GM12878 (cell line): ENCODE results near the gene RFK. TPM values are rescaled to one million over a fixed set of nuclear protein-coding genes. Genes with fewer than 3 reads are reported as not detected.

Experiments
- ATAC-seq: fragments of 200-7000 bp; cut with Tn5 transposase; 3 replicates; pipeline ENCODE4 v1.9.1; 2020; ENCODE audit warnings: mild to moderate bottlenecking, moderate library complexity
- BruUV-seq: library from RNA; stranded (reverse); fragments of 400-500 nt; replicated peaks from 2 replicates; lab custom pipeline; 2021; lab: Mats Ljungman, UMichigan
- CTCF ChIA-PET: fragments of 300-600 bp; sonication (Branson Sonifier 250); formaldehyde crosslinking; extraction: SDS; loops from one replicate; lab custom pipeline; 2021; ENCODE audit warnings: inconsistent platforms; lab: Yijun Ruan, JAX
- POLR2A ChIA-PET: fragments of 350-600 bp; formaldehyde crosslinking; extraction: SDS; loops from one replicate; lab custom pipeline; 2021; ENCODE audit warnings: inconsistent platforms; lab: Charles Lee
- RAD21 ChIA-PET: fragments of 300-600 bp; sonication (Branson Sonifier 250); formaldehyde crosslinking; loops from one replicate; lab custom pipeline; 2023; ENCODE audit warnings: antibody characterized with exemption; ENCODE audit not compliant: unreplicated experiment; lab: Charles Lee
- SMC1A ChIA-PET: fragments of 300-600 bp; sonication (Branson Sonifier 250); formaldehyde crosslinking; loops from one replicate; lab custom pipeline; 2023; ENCODE audit not compliant: unreplicated experiment, uncharacterized antibody; lab: Charles Lee
- DNase-seq: peaks from one replicate; pipeline ENCODE4 v3.0.0-alpha.2; 2011; ENCODE audit warnings: low read depth, low spot score
- FAIRE-seq: peaks from 3 replicates; lab custom pipeline; 2011; peaks lifted over from hg19 to GRCh38; lab: Jason Lieb, UNC
- H2AFZ ChIP-seq: 2 replicates; pipeline ENCODE4 v1.6.0; 2011; ENCODE audit warnings: low read depth, low read length, control low read depth; ENCODE audit not compliant: control insufficient read depth
- H3K27ac ChIP-seq: 2 replicates; pipeline ENCODE4 v1.5.1; 2011; ENCODE audit warnings: control low read depth; ENCODE audit not compliant: control insufficient read depth, insufficient read depth
- H3K27me3 ChIP-seq, 2 experiments: replicated peaks in 1 of 2; 2 replicates each; pipeline versions ENCODE4 v1.6.0 to v1.6.1; 2011; ENCODE audit warnings: low read length in 1 of 2; ENCODE audit not compliant: control insufficient read depth in 2 of 2, insufficient read depth in 2 of 2
- H3K36me3 ChIP-seq, 2 experiments: 2 replicates each; pipeline ENCODE4 v1.5.1; 2011; ENCODE audit warnings: low read length in 1 of 2; ENCODE audit not compliant: control insufficient read depth in 2 of 2, insufficient read depth in 2 of 2
- H3K4me1 ChIP-seq: 2 replicates; pipeline ENCODE4 v1.6.1; 2011; ENCODE audit warnings: mild to moderate bottlenecking, low read length, moderate library complexity, mixed read lengths; ENCODE audit not compliant: control insufficient read depth, insufficient read depth
- H3K4me2 ChIP-seq: 2 replicates; pipeline ENCODE4 v1.6.0; 2011; ENCODE audit warnings: control low read depth; ENCODE audit not compliant: control insufficient read depth, insufficient read depth
- H3K4me3 ChIP-seq: fragments of 200-600 bp; sonication (generic); 2 replicates; pipeline ENCODE4 v1.5.1; 2016
- H3K79me2 ChIP-seq: 2 replicates; pipeline ENCODE4 v1.6.0; 2011; ENCODE audit warnings: low read length; ENCODE audit not compliant: control insufficient read depth, insufficient read depth
- H3K9ac ChIP-seq: 2 replicates; pipeline ENCODE4 v1.8.0; 2011; ENCODE audit warnings: low read length, control low read depth, mixed read lengths; ENCODE audit not compliant: control insufficient read depth, insufficient read depth
- H3K9me3 ChIP-seq: replicated peaks from 3 replicates; pipeline ENCODE4 v1.5.1; 2011; ENCODE audit warnings: mild to moderate bottlenecking, low read length; ENCODE audit not compliant: control insufficient read depth, insufficient read depth
- H4K20me1 ChIP-seq: 2 replicates; pipeline ENCODE4 v1.6.0; 2011; ENCODE audit not compliant: control insufficient read depth, insufficient read depth
- CBFB ChIP-seq: IDR thresholded peaks from 2 replicates; pipeline ENCODE4 v1.6.1; 2016; ENCODE audit warnings: antibody characterized with exemption, low read depth
- FOXK2 ChIP-seq: fragments of 450-650 bp; IDR thresholded peaks from 2 replicates; pipeline ENCODE4 v1.6.1; 2017; ENCODE audit warnings: mild to moderate bottlenecking, moderate library complexity
- IKZF1 ChIP-seq: fragments of 450-650 bp; conservative IDR thresholded peaks from 2 replicates; pipeline ENCODE4 v1.6.1; 2017; ENCODE audit warnings: antibody characterized with exemption, mild to moderate bottlenecking
- KAT2A ChIP-seq: conservative IDR thresholded peaks from 2 replicates; pipeline ENCODE4 v1.6.1; 2011; ENCODE audit warnings: low read depth, low read length; ENCODE audit not compliant: control insufficient read depth
- NKRF ChIP-seq: fragments of 450-650 bp; conservative IDR thresholded peaks from 2 replicates; pipeline ENCODE4 v1.6.1; 2017; ENCODE audit warnings: mild to moderate bottlenecking, moderate library complexity
- PML ChIP-seq: IDR thresholded peaks from 2 replicates; pipeline ENCODE4 v1.6.1; 2012; ENCODE audit warnings: low read length, inconsistent platforms
- RELA ChIP-seq: fragments of 450-650 bp; IDR thresholded peaks from 2 replicates; pipeline ENCODE4 v1.8.0; 2014; ENCODE audit warnings: borderline replicate concordance; ENCODE audit not compliant: partially characterized antibody
- RFX5 ChIP-seq: IDR thresholded peaks from 2 replicates; pipeline ENCODE4 v1.6.1; 2011; ENCODE audit warnings: low read depth, low read length, improper control_type of control experiment
- TARDBP ChIP-seq: IDR thresholded peaks from 2 replicates; pipeline ENCODE4 v1.6.1; 2016; ENCODE audit warnings: borderline replicate concordance
- TCF12 ChIP-seq: IDR thresholded peaks from 2 replicates; pipeline ENCODE4 v1.6.1; 2011; ENCODE audit warnings: low read depth, mild to moderate bottlenecking, low read length
- TCF3 ChIP-seq: IDR thresholded peaks from 2 replicates; pipeline ENCODE4 v1.6.1; 2012; ENCODE audit warnings: low read depth, mild to moderate bottlenecking, low read length, borderline replicate concordance; ENCODE audit not compliant: insufficient read depth
- USF1 ChIP-seq: IDR thresholded peaks from 2 replicates; pipeline ENCODE4 v1.6.1; 2011; ENCODE audit warnings: borderline replicate concordance, low read depth, mild to moderate bottlenecking, moderate library complexity, mixed read lengths, low read length; ENCODE audit not compliant: insufficient read depth; ENCODE audit errors: extremely low read length
- ZBTB40 ChIP-seq: fragments of 450-650 bp; IDR thresholded peaks from 2 replicates; pipeline ENCODE4 v1.6.1; 2016; ENCODE audit warnings: mild to moderate bottlenecking, moderate library complexity, borderline replicate concordance
- WGBS: methylation state at CpG from one replicate; pipeline ENCODE4 v1.1.6; 2016; ENCODE audit warnings: low lambda C conversion rate; ENCODE audit not compliant: insufficient replicate concordance, insufficient coverage; ENCODE audit errors: missing lambda C conversion rate; 5-methylcytosine and 5-hydroxymethylcytosine counted together
- in situ Hi-C: fragments of 300-500 bp; cut with MboI; formaldehyde crosslinking; loops from 9 replicates; pipeline ENCODE4 v1.14.3; 2018; ENCODE audit warnings: mixed read lengths
- intact Hi-C: fragments of 100-400 bp; cut with micrococcal nuclease; formaldehyde crosslinking; loops from one replicate; pipeline ENCODE4 v1.14.2; 2022; ENCODE audit not compliant: unreplicated experiment
- polyA plus RNA-seq, 11 experiments: library from polyadenylated mRNA; depleted of rRNA in 4 of 11; unstranded in 6 of 11; stranded (reverse) in 5 of 11; fragments of >200 nt; fragmentation: Nextera tagmentation in 4 of 11; fragmentation: Illumina TruSeq in 1 of 11; extraction: Ambion mirVana in 4 of 11; extraction: Trizol in 1 of 11; gene quantifications; 1 replicate in 1 of 11; 2 replicates in 10 of 11; pipeline versions ENCODE4 v1.2.1 to v1.2.3, GENCODE V29; 2011 to 2016; ENCODE audit warnings: inconsistent platforms in 2 of 11, missing spikeins in 2 of 11, low read depth in 1 of 11
- total RNA-seq, 4 experiments: library from RNA; depleted of rRNA in 3 of 4; stranded (reverse); fragments of >200 nt in 3 of 4; fragmentation: Illumina TruSeq in 1 of 4; extraction: Trizol in 1 of 4; gene quantifications; 2 replicates each; pipeline versions ENCODE4 v1.2.1 to v1.2.3, GENCODE V29; 2013 to 2021
- TF ChIP-seq, protein P1 (sequence below): IDR thresholded peaks from 2 replicates; pipeline ENCODE4 v1.6.1; 2011; ENCODE audit warnings: low read depth, low read length, improper control_type of control experiment, borderline replicate concordance

RFK gene
- total and polyA plus RNA-seq, 10 of the 15 experiments (the other 5 are each of a cell fraction or from before 2014, with no cell fraction given), result 4.4 to 18.6 (median 11.6) TPM

GRCh38 chr9:76353280-76353679 is 40.9 kb downstream of the RFK start (continued):
- no peak for TF ChIP-seq NKRF
- TF ChIP-seq ZBTB40, result no peak

DNA sequence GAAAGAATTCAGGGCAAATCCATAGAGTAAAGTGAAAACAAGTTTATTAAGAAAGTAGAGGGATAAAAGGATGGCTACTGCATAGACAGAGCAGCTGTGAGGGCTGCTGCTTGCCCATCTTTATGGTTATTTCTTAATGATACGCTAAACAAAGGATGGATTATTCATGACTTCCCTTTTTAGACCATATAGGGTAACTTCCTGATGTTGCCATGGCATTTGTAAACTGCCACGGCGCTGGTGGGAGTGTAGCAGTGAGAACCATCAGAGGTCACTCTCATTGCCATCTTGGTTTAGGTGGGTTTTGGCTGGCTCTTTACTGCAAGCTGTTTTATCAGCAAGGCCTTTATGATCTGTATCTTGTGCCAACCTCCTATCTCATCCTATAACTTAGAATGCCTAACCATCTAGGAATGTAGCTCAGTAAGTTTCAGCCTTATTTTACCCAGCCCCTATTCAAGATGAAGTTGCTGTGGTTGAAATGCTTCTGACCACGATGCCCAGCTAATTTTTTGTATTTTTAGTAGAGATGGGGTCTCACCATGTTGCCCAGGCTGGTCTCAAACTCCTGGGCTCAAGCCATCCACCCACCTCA is 42.1 kb downstream of the RFK start:
- WGBS, result 24% methylated on average over 4 of the region's 4 CpGs
- RAD21 ChIA-PET, result no interaction called here
- H3K79me2 ChIP-seq, result no peaks in the 10 kb centered on the region
- H3K27ac ChIP-seq, result no peak overlapping the region
- H3K4me3 ChIP-seq, result no peak overlapping the region
- peaks cover 1 to 4% of the 10 kb centered on the region in 2 experiments; a peak in 2 of 4 replicates for H3K27me3 ChIP-seq
- SMC1A ChIA-PET, result interaction anchor here (0.9 kb wide), 1 partner anchor 11 kb away, joined by 3 read pairs; no protein-coding TSS in a partner anchor
- intact Hi-C loops (no loop called here), in situ Hi-C loops (no loop called here)
- no peaks in the 10 kb centered on the region for H3K4me1 ChIP-seq
- ATAC-seq, result no peak
- no peak for DNase-seq
- no peak overlapping the region for H3K9ac ChIP-seq
- no peak overlapping the region for H2AFZ ChIP-seq
- no peaks in the 10 kb centered on the region for H4K20me1 ChIP-seq
- POLR2A ChIA-PET, result no interaction called here
- CTCF ChIA-PET, result no interaction called here
- no peak for FAIRE-seq
- no peaks in the 10 kb centered on the region for H3K9me3 ChIP-seq
- no TSS peak for BruUV-seq
- no peaks in the 10 kb centered on the region for H3K36me3 ChIP-seq
- H3K4me2 ChIP-seq, result no peak overlapping the region
- TF ChIP-seq CBFB, result no peak
- no peak for TF ChIP-seq RFX5
- no peak for TF ChIP-seq USF1
- no peak for TF ChIP-seq IKZF1
- no peak for TF ChIP-seq FOXK2
- no peak for TF ChIP-seq TCF3
- TF ChIP-seq TCF12, result no peak
- TF ChIP-seq TARDBP, result no peak
- no peak for TF ChIP-seq KAT2A
- no peak for TF ChIP-seq RELA
- TF ChIP-seq, protein P1, sequence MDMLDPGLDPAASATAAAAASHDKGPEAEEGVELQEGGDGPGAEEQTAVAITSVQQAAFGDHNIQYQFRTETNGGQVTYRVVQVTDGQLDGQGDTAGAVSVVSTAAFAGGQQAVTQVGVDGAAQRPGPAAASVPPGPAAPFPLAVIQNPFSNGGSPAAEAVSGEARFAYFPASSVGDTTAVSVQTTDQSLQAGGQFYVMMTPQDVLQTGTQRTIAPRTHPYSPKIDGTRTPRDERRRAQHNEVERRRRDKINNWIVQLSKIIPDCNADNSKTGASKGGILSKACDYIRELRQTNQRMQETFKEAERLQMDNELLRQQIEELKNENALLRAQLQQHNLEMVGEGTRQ, result no peak
- no peak for TF ChIP-seq PML
